ENCODE data around the gene RPTOR.
A peak's percentile ranks its signal among the peaks of the same experiment; 100 is the strongest.

RPTOR gene

DNA sequence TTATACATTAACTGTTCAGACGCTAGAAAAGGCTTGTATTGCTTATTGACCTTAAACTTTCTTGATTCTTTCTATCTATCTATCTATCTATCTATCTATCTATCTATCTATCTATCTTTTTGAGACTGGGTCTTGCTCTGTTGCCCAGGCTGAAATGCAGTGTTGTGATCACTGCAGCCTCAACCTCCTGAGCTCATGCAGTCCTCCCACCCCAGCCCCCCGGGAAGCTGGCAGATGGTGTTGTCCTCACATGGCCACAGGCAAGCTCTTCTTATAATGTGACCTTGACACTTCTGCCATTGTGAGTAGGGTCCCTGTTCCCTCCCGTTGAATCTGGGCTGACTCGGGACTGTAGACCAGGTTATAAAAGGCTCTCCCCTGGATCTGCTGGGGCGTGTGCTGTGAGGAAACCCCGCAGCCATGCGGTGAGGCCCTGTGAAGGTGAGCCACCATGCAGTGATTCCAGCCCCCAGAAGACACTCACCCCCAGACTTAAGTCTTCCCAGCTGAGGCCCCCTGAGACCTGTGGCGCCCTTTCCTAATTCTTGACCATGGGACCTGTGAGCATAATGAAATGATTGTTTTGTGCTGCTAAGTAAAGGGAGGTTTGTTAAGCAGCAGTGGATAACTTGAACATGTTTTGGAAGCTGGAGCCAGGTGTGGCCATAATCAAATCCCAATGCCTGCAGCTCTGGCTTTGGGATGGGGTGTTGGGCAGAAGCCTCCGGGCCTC is 54.3 kb downstream of the RPTOR start:
- Mint-ChIP-seq H3K4me3 (no peak overlapping the region), H3K27ac (peak overlapping the region; percentile 50), H3K27me3 (no peaks in the 10 kb centered on the region), H3K4me1 (ENCODE audit: low read depth) (peaks cover 60% of the 10 kb centered on the region), H3K9me3 (no peaks in the 10 kb centered on the region), H3K36me3 (ENCODE audit: low read depth) (no peaks in the 10 kb centered on the region)
- intact Hi-C loops (cut with micrococcal nuclease): no loop called here

DNA sequence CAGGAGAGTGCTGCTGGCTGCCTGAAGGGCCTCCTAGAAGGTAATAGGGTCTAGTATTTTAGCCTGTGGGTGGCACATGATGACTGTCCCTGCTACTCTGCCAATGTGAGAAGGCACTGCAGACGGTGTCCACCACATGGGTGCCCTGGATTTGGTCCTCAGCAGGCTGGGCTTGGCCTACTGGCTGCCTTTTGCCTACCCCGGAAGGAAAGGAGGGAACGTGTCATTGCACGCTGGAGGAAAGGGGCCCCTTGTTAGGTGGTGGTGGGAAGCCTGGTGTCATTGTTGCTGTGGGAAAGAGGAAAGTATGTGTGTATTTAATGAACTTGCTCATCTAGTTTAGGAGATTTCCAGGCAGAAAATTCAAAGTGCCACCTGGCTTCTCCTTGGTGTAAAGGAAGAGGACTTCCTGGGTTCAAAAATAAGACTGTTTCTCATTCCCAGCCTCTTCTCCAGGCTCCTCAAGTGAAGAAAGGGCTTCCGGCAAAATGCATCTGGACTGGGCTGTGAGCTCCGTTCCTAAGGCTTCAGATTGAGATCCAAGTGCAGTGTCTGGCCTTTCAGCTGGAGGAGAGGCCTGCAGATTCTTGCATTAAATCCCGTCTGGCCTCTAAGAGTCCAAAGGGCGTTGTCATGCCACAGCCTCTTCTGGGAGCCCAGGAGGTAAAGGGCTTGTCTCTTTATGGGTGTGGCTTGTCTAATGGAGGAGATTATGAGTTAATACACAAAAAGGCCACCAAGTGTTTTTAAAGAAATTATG is 55.1 kb downstream of the RPTOR start:
- H3K4me1 Mint-ChIP-seq (ENCODE audit: low read depth): peaks cover 62% of the 10 kb centered on the region
- H3K27ac Mint-ChIP-seq: peak overlapping the region; percentile 50
- intact Hi-C loops (cut with micrococcal nuclease): no loop called here
- no peak overlapping the region for H3K4me3 Mint-ChIP-seq
- H3K27me3 Mint-ChIP-seq: no peaks in the 10 kb centered on the region
- H3K36me3 Mint-ChIP-seq (ENCODE audit: low read depth): no peaks in the 10 kb centered on the region
- no peaks in the 10 kb centered on the region for H3K9me3 Mint-ChIP-seq

DNA sequence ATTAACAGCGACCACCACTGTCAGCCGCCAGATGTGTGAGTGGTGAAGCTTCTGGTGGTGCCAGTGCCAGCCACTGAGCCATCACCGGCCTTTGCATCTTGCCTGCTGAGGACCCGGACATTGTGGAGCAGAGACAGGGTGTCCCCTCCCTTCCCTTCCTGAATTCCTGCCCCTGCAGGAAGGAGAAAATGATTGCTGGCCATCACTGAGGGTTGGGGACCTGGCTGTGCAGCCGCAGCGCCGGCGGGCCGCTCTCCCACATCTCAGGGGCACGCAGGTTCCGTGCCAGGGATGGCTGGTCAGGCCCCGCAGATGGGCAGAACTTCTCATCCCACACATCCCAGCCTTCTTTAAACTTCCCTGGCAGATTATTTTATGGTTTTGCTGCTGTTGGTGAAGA is 56.5 kb downstream of the RPTOR start:
- Mint-ChIP-seq H3K27me3 (no peaks in the 10 kb centered on the region), H3K4me1 (ENCODE audit: low read depth) (peaks cover 68% of the 10 kb centered on the region), H3K36me3 (ENCODE audit: low read depth) (no peaks in the 10 kb centered on the region), H3K27ac (no peak overlapping the region), H3K9me3 (no peaks in the 10 kb centered on the region), H3K4me3 (no peak overlapping the region)
- intact Hi-C loops (cut with micrococcal nuclease): no loop called here

DNA sequence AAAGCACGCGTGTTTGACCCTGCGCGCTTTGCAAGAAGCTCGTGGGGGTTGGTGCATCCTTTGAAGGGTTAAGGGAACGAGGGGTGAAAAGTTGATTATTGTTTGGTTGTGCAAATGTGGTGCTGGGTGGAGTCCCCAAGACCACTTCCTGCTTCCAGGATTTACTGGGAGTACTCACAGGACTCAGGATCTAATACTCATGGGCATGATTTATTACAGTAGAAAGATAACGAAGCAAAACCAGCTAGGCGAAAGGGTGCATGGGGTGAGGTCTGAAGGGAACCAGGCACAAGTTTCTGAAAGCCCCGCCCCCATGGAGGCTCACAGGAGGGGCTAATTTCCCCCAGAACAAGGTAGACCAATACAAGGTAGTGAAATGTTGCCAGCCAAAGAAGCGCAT is 58.8 kb downstream of the RPTOR start:
- H3K27ac Mint-ChIP-seq: no peak overlapping the region
- no peaks in the 10 kb centered on the region for H3K27me3 Mint-ChIP-seq
- intact Hi-C loops (cut with micrococcal nuclease): no loop called here
- H3K9me3 Mint-ChIP-seq: no peaks in the 10 kb centered on the region
- H3K36me3 Mint-ChIP-seq (ENCODE audit: low read depth): no peaks in the 10 kb centered on the region
- H3K4me3 Mint-ChIP-seq: no peak overlapping the region
- H3K4me1 Mint-ChIP-seq (ENCODE audit: low read depth): peaks cover 58% of the 10 kb centered on the region

DNA sequence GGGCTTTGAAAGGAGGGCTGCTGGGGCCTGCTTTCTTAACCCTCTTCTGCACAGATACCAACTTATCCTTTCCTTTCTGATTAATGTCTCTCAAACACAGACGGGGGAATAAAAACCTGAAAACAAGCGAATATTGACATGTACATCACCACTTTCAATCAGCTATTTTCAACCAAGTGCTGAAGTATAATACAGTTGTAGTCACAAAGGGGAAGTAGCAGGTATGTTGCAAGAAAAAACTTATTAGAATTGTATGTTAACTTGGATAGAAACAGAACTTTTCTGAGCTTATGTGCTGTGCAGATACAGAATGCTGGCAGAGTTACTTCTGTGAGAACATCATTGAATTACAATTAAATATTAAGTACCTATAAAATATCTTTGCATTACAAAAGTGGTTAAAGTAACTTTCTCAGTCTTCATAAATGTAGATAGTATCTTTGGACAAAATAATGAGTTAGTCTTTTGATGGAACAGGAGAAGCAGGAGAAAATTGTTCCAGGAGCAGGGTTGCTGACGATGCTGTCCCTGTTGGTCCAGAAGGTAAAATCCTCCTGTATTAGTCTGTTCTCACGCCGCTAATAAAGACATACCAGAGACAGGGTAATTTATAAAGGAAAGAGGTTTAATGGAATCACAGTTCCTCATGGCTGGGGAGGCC is 59.5 kb downstream of the RPTOR start:
- intact Hi-C loops (cut with micrococcal nuclease): no loop called here
- Mint-ChIP-seq H3K9me3 (no peaks in the 10 kb centered on the region), H3K27ac (no peak overlapping the region), H3K4me3 (no peak overlapping the region), H3K4me1 (ENCODE audit: low read depth) (peaks cover 59% of the 10 kb centered on the region), H3K27me3 (no peaks in the 10 kb centered on the region), H3K36me3 (ENCODE audit: low read depth) (no peaks in the 10 kb centered on the region)

DNA sequence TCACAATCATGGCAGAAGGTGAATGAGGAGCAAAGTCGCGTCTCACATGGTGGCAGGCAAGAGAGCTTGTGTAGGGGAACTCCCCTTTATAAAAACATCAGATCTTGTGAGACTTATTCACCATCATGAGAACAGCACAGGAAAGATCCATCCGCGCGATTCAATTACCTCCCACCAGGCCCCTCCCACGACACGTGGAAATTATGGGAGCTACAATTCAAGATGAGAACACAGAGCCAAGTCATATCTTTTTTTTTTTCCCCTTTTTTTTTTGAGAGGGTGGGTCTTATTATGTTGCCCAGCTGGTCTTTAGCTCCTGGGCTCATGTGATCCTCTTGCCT is 60.0 kb downstream of the RPTOR start:
- H3K36me3 Mint-ChIP-seq (ENCODE audit: low read depth): no peaks in the 10 kb centered on the region
- no peaks in the 10 kb centered on the region for H3K27me3 Mint-ChIP-seq
- no peak overlapping the region for H3K4me3 Mint-ChIP-seq
- no peaks in the 10 kb centered on the region for H3K9me3 Mint-ChIP-seq
- H3K27ac Mint-ChIP-seq: no peak overlapping the region
- intact Hi-C loops (cut with micrococcal nuclease): no loop called here
- peaks cover 59% of the 10 kb centered on the region for H3K4me1 Mint-ChIP-seq (ENCODE audit: low read depth)

DNA sequence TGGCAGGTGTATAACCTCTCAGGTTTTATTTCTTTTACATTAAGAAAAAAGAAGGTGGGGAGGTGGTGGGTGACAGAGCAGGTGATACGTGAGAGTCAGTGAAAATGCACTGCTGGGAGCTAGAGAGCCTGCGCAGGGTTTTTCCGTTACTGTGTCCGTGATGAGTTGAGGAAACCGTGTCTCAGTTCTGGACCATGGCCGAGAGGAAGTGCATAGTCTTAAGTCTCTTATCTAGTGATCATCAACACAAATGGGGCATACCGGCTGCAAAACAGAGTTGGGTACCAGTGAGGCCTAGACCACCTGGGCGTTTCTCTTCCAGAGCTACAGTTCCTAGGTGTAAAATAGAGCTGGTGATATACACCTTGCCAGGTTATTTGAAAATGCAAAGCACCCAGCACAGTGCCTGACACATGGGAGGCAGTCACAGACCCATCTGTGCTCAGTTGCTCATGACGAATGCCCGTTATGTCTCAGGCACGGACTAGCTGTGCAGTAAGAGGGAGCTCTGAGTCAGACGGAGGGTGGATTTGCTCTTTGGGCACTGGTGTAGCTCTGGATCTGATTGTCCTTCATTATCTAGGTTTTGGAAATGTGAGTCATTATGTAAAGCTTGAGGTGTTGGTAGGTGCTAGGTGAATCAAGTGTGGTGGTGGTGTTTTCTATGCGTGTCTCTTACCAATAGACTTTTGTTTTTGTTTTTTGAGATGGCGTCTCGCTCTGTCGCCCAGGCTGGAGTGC is 60.9 kb downstream of the RPTOR start:
- no peaks in the 10 kb centered on the region for H3K36me3 Mint-ChIP-seq (ENCODE audit: low read depth)
- H3K27ac Mint-ChIP-seq: no peak overlapping the region
- peaks cover 59% of the 10 kb centered on the region for H3K4me1 Mint-ChIP-seq (ENCODE audit: low read depth)
- no peaks in the 10 kb centered on the region for H3K9me3 Mint-ChIP-seq
- no peak overlapping the region for H3K4me3 Mint-ChIP-seq
- intact Hi-C loops (cut with micrococcal nuclease): no loop called here
- H3K27me3 Mint-ChIP-seq: no peaks in the 10 kb centered on the region

DNA sequence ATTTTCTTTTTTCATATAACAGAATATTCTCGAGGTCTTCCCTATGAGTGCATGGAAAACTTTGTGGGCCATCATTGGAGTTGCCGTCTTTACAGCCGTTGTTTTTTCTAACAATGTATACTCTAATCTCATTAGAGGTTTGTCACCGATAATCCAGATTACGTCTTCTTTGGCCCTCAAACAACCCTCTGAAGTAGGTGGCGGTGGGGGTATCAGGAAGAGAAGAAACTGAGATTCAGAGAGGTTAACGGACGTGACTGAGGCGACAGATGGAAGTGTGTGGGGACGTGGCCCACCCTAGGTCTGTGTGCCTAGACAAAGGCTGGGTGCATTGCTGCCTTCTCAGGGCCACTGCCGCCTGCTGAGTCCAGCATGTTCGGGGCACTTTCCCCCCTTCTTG is 63.7 kb downstream of the RPTOR start:
- no peaks in the 10 kb centered on the region for H3K36me3 Mint-ChIP-seq (ENCODE audit: low read depth)
- H3K4me1 Mint-ChIP-seq (ENCODE audit: low read depth): peaks cover 55% of the 10 kb centered on the region
- intact Hi-C loops (cut with micrococcal nuclease): no loop called here
- no peak overlapping the region for H3K4me3 Mint-ChIP-seq
- no peaks in the 10 kb centered on the region for H3K27me3 Mint-ChIP-seq
- no peaks in the 10 kb centered on the region for H3K9me3 Mint-ChIP-seq
- no peak overlapping the region for H3K27ac Mint-ChIP-seq

DNA sequence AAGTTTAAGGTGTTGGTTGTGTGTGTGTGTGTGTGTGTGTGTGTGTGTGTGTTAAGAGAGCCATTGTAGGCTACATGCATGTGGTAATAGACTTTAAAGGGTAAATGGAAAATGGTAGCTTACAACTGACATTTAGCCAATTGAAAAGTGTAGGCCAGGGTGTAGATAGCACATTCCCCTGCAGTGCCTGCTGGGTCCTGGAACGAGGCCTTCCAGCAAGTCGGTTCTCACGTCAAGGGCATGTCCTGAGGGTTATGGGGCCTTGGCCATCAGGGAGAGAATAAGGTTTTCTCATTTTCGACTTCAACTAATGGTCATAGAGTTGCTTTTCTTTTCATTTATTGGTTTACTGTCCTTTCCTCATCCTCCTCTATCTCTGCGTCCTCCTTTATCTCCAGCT is 65.1 kb downstream of the RPTOR start:
- H3K27me3 Mint-ChIP-seq: no peaks in the 10 kb centered on the region
- H3K4me3 Mint-ChIP-seq: no peak overlapping the region
- no peaks in the 10 kb centered on the region for H3K9me3 Mint-ChIP-seq
- H3K36me3 Mint-ChIP-seq (ENCODE audit: low read depth): no peaks in the 10 kb centered on the region
- intact Hi-C loops (cut with micrococcal nuclease): no loop called here
- peaks cover 41% of the 10 kb centered on the region for H3K4me1 Mint-ChIP-seq (ENCODE audit: low read depth)
- H3K27ac Mint-ChIP-seq: no peak overlapping the region

DNA sequence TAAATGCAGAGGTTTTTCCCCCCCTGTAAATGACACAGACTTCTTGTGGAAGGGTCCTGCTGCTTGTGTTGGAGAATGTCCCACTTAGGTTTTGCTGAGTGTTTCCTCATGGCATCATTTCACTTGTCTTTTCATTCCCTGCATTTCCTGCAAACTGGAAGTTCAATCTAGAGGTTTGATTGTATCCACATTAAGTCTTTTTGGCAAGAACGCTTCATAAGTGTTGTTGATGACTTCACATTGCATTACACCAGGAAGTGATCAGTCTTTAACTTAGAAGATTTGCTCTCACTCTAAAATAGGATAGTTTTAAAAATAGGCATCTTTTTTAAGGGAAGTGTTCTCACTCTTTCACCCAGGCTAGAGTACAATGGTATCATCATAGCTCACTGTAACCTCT is 67.2 kb downstream of the RPTOR start:
- Mint-ChIP-seq H3K27ac (no peak overlapping the region), H3K9me3 (no peaks in the 10 kb centered on the region)

DNA sequence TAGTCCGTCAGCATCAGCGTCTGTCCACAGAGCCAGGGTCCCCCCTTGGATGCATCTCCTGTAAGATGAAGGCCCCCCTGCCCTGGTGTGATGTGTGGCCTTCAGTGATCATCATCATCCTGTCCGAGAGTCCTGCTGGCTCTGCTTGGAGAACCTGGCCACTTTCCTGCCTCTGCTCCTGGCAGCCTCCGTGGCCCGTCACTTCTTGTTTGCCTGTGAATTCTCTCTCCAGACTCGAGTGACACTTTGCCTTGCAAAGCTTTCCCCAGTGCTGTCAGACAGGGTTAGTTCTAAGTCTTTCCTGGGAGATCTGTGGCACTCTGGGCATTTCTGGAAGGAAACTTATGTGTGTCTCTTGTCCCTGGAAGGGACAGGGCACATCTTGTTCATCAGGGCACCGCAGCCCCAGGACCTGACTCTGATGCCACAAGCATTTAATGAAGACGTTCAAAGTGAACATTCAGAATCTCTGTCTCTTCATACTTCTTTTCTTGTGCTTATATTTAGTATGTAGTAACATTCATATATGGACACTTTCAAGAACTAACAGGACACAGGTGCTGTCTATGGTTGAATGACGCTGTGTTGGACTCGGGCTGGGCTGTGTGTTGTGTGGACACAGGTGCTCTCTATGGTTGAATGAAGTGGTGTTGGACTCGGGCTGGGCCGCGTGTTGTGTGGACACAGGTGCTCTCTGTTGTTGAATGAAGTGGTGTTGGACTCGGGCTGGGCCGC is 68.5 kb downstream of the RPTOR start:
- Mint-ChIP-seq H3K27ac (no peak overlapping the region), H3K4me1 (ENCODE audit: low read depth) (peaks cover 32% of the 10 kb centered on the region), H3K27me3 (no peaks in the 10 kb centered on the region), H3K4me3 (no peak overlapping the region), H3K36me3 (ENCODE audit: low read depth) (no peaks in the 10 kb centered on the region), H3K9me3 (no peaks in the 10 kb centered on the region)
- intact Hi-C loops (cut with micrococcal nuclease): no loop called here

More for the DNA sequence above, 67.2 kb downstream of the RPTOR start:
- intact Hi-C loops (cut with micrococcal nuclease): no loop called here
- H3K36me3 Mint-ChIP-seq (ENCODE audit: low read depth): no peaks in the 10 kb centered on the region
- peaks cover 32% of the 10 kb centered on the region for H3K4me1 Mint-ChIP-seq (ENCODE audit: low read depth)
- no peaks in the 10 kb centered on the region for H3K27me3 Mint-ChIP-seq
- no peak overlapping the region for H3K4me3 Mint-ChIP-seq

DNA sequence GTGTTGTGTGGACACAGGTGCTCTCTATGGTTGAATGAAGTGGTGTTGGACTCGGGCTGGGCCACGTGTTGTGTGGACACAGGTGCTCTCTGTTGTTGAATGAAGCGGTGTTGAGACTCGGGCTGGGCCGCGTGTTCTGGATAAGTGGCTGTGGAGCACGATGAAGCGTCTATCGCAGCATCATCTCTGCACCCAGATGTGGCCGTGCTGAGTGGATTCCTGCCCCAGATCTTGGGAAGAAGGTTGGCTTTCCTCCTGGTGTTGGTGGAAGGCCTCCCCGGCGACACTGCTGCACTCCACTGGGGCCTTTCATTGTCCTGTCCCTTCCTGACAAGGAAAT is 69.1 kb downstream of the RPTOR start:
- no peaks in the 10 kb centered on the region for H3K36me3 Mint-ChIP-seq (ENCODE audit: low read depth)
- H3K27ac Mint-ChIP-seq: no peak overlapping the region

DNA sequence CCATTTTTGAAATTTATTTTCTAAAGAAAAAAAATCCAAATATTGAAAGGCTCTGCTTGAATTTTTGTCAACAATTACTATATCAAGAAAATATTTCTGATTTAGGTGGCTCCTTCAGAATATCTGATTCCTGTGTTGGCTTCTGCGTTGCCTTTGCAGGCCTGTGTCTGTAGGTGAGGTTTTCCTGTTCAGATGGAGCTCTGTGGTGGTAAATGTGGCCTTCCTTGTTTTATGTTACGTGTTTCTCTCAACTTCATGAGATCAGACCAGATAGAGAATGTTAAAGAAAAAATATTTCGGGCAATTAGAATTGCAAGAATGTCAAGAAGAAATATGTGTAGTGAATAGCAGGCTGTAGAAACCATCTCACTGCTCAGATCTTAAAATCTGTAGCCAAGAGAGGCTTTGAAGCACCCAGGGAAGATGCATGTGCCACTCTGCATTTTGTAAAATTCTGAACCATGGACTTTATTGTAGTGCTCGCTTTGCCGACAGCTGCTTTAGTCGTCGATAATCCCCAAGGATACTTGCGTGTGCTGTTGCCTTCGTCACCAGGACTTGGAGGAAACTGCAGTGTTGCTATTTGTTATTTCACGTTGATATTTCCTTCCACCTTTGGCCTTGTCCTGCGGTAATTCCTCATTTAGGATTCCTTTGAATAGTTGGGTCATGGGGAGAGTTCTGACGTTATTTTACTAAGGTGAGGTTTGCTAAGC is 69.9 kb downstream of the RPTOR start:
- H3K9me3 Mint-ChIP-seq: no peaks in the 10 kb centered on the region

More for the DNA sequence above, 69.1 kb downstream of the RPTOR start:
- no peaks in the 10 kb centered on the region for H3K9me3 Mint-ChIP-seq
- no peak overlapping the region for H3K4me3 Mint-ChIP-seq
- no peaks in the 10 kb centered on the region for H3K27me3 Mint-ChIP-seq
- H3K4me1 Mint-ChIP-seq (ENCODE audit: low read depth): peaks cover 29% of the 10 kb centered on the region
- intact Hi-C loops (cut with micrococcal nuclease): no loop called here

More for the DNA sequence above, 69.9 kb downstream of the RPTOR start:
- H3K27me3 Mint-ChIP-seq: no peaks in the 10 kb centered on the region
- H3K27ac Mint-ChIP-seq: no peak overlapping the region
- intact Hi-C loops (cut with micrococcal nuclease): no loop called here
- H3K4me1 Mint-ChIP-seq (ENCODE audit: low read depth): peaks cover 21% of the 10 kb centered on the region
- H3K4me3 Mint-ChIP-seq: no peak overlapping the region
- no peaks in the 10 kb centered on the region for H3K36me3 Mint-ChIP-seq (ENCODE audit: low read depth)
